Measurements from ENCODE around the gene PRR18. TPM values are rescaled to one million over a fixed set of nuclear protein-coding genes. Genes with fewer than 3 reads are reported as not detected.
"Not testable (repeated sequence)": the region's sequence is repeated elsewhere in the genome, so short reads cannot be mapped to it uniquely, and the experiment has no call there.

The PRR18 gene, protein sequence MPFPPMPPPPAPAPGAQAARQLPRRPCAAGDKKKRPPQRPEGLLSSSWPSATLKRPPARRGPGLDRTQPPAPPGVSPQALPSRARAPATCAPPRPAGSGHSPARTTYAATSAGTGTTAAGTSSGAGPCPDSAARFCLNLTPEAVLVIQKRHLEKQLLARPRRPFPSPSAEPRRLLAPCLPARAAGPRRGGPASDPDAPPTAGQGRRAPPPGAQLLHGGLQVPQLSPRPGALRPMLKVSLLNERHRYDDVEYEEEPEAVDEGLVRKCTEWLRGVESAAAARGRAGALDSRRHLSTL
- polyA plus RNA-seq (2014; cell fraction: cytosol; rRNA removed): 0.06 TPM in 1 of 2 replicates, not detected in the other
- not detected in 2 replicates for polyA plus RNA-seq (2014; cell fraction: nucleus; rRNA removed)

DNA sequence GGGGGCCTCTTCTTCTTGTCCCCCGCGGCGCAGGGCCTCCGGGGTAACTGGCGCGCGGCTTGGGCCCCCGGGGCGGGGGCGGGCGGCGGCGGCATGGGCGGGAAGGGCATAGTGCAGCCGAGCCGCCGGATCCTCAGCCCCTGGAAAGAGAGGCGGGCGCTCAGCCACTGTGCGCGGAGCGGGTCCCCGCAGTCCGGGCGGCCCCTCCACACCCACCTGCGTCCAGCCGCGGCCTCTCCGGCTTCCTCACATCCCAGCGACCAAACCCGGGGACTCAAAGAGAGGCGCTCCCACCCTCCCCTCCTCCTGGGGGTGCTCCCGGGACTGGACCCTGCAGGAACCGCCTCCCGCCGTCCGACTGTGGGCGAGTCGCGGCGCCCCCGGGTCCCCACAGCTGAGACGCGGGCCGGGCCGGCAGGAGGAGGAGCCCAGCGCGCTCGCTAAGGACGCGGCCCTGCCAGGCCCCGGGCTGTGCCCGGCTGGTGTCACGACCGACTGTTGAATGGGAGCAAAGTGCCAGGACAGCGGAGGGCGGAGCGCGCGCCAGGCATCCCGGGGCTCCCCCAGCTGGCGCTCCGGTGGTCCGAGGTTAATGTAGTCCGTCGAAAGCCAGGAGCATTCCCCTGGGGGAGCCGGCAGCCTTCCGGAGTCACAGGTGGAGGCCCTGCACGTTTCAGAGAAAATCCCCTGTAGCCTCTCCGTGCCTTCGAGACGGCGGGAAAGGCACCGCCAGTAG, at the start of gene PRR18:
Gene PRR18 (minus strand): TSS at position 360 of the 736 bp plus-strand sequence. CDS start 250 bp downstream, at position 110.
- DNase-seq (ENCODE audit: low spot score): peak; percentile 14

- DNase-seq (ENCODE audit: low spot score): no peak
Measured at GRCh38 chr6:166355552-166355951, 47.4 kb upstream of the PRR18 start.

DNA sequence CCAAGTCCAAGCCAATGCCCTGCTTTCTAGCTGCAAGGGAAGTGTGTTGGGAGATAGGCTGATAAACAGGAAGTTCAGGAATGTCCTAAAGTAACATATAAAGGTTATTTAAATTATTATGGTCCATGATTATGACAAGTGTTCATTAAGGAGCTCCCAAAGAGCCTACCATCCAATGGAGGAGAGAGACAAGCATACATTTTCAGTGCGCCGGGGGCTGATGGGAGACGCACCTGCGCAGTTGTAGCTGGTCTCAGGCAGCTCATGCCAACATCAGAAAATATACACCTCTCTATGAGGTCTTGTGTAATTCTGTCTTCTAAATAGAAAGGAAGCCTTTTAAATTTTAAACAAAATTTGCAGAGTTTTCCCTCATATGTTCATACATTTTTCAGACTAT, 46.8 kb upstream of the PRR18 start:
- no peak for DNase-seq (ENCODE audit: low spot score)

DNA sequence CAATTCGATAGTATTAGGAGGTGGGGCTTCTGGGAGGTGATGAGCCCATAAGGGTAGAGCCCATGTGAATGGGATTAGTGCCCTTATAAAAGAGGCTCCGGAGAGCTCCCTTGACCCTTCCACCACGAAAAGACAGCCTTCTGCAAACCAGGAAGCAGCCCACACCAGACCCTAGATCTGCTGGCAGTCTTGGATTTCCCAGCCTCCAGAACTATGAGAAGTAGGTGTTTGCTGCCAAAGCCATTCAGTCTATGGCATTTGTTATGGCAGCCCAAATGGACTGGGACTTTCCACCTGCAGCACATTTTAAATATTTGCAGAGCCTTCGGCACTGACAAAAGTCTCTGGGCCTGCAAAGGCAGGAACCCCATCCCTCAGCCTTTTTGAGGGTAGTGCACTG, 46.0 kb upstream of the PRR18 start:
- DNase-seq (ENCODE audit: low spot score): no peak

- DNase-seq (ENCODE audit: low spot score): no peak
Measured at GRCh38 chr6:166353507-166353906, 45.3 kb upstream of the PRR18 start.

- no peak for DNase-seq (ENCODE audit: low spot score)
Measured at GRCh38 chr6:166352923-166353322, 44.7 kb upstream of the PRR18 start.

- DNase-seq (ENCODE audit: low spot score): no peak
Measured at GRCh38 chr6:166351715-166352285, 43.6 kb upstream of the PRR18 start.

DNA sequence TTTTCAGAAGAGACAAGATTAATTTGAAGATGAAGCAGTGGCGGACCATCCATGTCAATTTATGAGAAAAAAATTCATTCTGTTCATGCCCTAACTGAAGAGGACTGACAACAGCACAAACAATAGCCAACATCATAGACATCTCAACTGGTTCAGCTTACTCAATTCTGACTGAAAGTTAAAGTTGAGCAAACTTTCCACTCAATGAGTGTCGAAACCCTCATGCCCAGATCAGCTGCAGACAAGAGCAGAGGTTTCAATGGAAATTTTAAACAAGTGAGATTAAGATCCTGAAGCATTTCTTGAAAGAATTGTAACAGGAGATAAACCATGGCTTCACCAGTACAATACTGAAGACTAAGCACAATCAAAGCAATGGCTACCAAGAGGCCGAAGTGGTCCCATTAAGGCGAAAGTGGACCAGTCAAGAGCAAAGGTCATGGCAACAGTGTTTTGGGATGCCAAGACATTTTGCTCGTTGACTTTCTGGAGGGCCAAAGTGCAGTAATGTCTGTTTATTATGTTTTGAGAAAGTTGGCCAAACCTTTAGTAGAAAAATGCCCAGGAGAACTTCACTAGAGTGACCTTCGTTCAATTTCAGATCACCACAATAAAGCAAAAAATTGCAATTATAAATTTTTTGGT, 40.2 kb upstream of the PRR18 start:
- DNase-seq (ENCODE audit: low spot score): no peak

DNA sequence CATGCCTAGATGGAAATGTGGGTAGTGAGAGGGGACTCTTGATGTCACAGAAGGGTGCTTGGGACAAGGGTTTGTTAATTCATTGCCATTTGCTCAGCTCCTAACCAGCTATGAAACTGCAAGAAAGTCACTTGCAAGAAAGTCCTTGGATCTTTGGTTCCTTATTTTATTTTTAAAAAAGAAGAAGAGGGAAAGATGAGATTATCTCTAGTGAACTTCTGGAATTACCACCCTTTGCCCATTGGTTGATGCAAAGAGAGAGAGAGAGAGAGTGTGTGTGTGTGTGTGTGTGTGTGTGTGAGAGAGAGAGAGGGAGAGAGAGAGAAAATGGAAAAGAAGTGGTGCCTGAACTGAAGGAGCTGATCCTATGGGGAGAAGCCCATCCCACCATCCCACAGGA, 38.8 kb upstream of the PRR18 start:
- no peak for DNase-seq (ENCODE audit: low spot score)

DNA sequence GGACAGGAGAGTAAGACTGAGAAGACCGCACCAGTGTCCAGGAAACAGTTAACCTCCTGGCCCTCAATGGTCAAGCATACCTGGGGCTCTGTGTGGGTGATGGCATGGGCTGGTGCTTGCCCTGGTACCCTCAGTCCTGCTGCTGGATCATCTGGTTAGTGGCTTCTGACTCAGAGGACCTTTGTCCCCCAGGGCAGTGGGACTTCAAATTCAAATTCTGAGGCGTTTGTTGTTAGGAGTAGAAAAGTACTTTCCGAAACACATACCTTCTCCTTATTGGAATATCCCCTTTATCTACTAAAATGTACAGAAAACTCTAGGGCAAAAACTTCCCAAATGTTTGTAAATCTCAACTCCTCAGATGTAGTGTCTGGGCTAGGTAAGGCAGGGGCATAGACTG, 38.3 kb upstream of the PRR18 start:
- no peak for DNase-seq (ENCODE audit: low spot score)

DNA sequence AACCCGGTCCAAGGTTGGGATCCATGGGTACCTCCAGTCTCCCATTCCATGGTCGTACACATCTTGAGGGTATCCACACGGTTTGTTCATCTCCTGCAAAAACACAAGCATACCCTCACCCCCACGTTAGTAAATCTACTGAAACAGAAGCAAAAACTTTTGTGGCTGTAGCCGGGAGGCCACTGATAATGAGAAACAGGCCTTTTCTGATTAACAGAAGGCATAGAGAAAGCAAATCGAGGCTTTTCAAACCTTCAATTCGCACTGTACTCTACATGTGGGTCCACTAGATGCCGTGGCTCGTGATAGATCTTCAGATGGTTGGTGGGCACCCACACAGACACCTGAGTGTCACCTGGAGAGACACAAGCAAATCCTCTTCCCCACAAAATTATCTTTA, 37.5 kb upstream of the PRR18 start:
- not testable (repeated sequence) for DNase-seq (ENCODE audit: low spot score)

DNA sequence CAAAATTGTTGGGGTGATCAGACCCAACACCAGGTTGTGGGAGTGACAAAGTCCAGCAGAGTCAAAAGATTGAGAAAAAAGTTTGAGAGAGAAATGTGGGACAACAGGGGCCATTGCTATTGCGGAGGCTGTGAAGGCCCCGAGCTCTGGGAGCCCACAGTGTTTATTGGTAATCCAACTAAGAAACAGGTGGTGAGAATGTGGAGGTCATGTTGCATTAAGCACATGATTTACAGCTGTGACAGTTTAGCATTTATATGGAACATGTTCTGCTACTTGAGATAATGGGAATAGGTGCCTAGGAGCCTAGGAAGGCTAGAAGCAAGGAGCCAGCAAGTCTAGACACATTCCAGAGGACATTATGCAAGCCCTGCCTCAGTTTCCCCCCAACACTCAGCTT, 36.7 kb upstream of the PRR18 start:
- not testable (repeated sequence) for DNase-seq (ENCODE audit: low spot score)

- no peak for DNase-seq (ENCODE audit: low spot score)
Measured at GRCh38 chr6:166344240-166344639, 36.0 kb upstream of the PRR18 start.

DNA sequence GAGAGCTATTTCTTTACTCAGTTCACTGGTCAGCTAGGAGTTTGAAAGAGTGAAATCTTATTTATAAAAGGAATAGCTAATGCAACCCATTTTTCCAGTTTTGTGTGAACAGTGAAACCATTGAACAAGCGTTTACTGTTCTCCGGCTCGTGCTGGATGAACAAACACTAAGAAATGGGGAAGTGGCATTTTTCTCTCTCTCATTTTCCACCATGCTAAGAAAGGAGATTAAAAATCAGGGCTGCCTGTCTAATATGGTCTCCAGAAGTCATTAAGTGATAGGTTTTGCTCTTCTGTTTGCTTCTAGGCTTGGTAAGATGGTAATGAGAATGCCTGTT, 34.9 kb upstream of the PRR18 start:
- no peak for DNase-seq (ENCODE audit: low spot score)

- DNase-seq (ENCODE audit: low spot score): peak; percentile 76
Measured at GRCh38 chr6:166342349-166343149, 34.4 kb upstream of the PRR18 start, which contains the start of gene SFT2D1. Gene SFT2D1, minus strand, starts transcription at chr6:166342545. Its CDS starts 64 bp downstream, at chr6:166342481.

DNA sequence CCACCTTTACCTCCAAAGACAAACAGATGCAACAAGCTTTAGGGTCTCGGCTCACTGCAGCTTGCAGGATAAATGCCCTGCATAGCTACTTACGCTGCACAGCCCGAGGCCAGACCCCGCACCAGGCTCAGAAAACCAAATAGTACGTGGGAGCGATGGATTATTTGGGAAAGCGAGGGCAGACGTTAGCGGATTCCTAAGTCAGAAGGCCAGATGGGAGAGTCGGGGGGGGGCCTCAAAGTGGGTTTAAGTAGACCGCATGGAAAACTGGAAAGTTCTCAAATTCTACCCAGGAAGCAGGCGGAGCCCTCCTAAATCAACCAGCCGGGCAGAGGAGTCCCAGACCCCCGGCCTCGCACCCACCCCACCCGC, 33.8 kb upstream of the PRR18 start:
- DNase-seq (ENCODE audit: low spot score): no peak

DNA sequence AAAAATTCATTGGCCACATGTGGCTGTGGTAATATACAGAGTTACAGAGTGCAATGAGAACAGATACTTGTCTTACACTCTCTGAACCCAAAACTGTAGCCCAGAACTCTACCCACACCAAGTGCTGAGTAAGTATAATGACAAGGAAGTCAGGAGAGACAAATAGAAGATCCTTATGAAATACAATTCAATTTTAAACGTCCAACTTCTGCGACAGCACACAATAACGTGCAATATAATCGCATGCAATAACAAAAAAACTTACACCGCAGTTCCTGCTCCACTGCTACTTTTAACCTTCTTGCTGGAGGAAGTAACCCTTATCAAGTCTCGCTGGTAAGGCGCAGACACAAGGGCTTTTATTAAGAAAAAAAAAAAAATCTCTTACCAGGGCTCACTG, 33.3 kb upstream of the PRR18 start:
- no peak for DNase-seq (ENCODE audit: low spot score)

DNA sequence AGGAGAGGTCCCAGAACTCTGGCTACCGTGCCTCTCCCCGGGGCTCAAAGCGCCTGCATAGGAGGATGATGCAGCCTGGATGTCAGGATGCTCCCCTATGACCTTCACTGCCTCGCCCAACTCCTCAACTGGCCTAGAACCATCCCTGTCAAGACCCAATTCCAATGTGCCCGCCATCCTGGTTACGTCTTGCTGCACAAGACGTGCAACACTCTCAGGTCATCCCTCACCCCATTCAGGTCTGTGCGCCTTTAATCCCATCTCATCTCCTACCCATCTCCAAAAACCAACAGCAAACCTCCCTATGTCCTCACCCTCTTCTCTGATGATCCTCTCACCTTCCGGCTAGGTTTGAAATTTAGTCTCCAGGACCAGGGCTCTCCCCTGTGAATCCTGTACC, 30.7 kb upstream of the PRR18 start:
- no peak for DNase-seq (ENCODE audit: low spot score)

DNA sequence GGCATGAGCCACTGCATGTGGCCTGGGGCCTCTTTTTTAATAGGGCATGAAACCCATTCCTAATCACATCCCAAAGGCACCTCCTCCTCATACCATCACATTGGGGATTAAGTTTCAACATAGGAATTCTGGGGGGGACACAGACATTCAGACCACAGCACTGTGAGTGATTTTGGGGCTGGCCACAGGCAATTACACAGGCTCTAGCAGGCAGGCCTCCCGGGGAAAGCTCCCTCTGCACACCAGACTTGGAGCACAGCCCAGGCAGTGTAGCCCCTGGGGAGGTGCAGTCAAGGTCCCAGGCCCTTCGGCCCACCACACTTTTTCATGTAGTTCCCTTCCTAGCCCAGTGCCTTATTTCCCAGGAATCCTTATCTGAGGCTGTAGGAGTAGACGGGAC, 28.7 kb upstream of the PRR18 start:
- no peak for DNase-seq (ENCODE audit: low spot score)

DNA sequence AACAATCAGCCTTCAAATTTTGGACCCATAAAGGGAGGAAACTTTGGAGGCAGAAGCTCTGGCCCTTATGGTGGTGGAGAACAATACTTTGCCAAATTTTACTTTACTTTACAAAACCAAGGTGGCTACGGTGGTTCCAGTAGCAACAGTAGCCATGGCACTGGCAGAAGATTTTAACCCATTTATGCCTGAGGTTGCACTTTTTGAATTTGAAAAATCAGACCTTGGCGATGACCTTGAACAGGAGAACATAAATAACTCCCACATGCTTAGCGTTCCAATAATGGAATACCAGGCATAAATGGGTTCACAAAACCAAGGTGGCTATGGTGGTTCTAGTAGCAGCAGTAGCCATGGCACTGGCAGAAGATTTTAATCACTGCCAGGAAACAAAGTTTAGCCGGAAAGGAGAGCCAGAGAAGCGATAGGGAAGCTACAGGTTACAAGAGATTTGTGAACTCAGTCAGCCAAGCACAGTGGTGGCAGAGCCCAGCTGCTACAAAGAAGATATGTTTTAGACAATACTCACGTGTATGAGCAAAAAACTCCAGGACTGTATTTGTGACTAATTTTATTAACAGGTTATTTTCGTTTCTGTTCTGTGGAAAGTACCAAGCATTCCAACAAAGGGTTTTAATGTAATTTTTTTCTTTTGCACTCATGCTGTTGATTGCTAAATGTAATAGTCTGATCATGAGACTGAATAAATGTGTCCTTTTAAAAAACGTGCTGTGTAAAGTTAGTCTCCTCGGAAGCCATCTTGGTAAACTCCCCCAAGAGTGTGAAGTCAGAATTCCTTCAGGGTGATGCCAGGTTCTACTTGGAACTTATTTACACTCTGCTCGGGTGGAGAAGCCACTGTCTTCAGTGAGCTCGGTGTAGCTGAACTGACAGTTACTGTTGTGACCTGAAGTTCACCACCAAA, 27.4 kb upstream of the PRR18 start:
- no peak for DNase-seq (ENCODE audit: low spot score)

Measured in SK-N-DZ (cell line).